ENCODE data around the gene HLA-DOB.

GRCh38 chr6:32792901-32793435 is 23.8 kb downstream of the HLA-DOB start:
- TF ChIP-seq CTCF (IDR thresholded peaks at IDR 0.05; ENCODE audit: insufficient read depth, low read depth, low read length) (no peak), EZH2 (IDR thresholded peaks at IDR 0.05; ENCODE audit: insufficient read depth, low read length) (no peak)

Data from astrocyte (in vitro differentiated cells and primary cell).